Gastroesophageal sphincter (tissue), 3 donors: Measurements from ENCODE around the gene CTAGE1.

Source experiments
- CTCF ChIP-seq, 4 experiments: fragments of 200-600 bp in 2 of 4; fragments of 450-650 bp in 2 of 4; sonication (generic) in 1 of 4; IDR thresholded peaks; one replicate each; pipeline ENCODE4 v1.5.1; 2017 to 2019; ENCODE audit warnings: antibody characterized with exemption in 4 of 4, mild to moderate bottlenecking in 2 of 4, moderate library complexity in 2 of 4
- EP300 ChIP-seq: sonication (generic); formaldehyde crosslinking; IDR thresholded peaks from one replicate; pipeline ENCODE4 v1.6.1; 2017; ENCODE audit warnings: antibody characterized with exemption, mild to moderate bottlenecking
- POLR2A ChIP-seq, 2 donors: fragments of 450-650 bp; IDR thresholded peaks; one replicate each; pipeline ENCODE4 v1.6.1; 2017; ENCODE audit warnings: antibody characterized with exemption in 2 of 2, mild to moderate bottlenecking in 2 of 2, moderate library complexity in 1 of 2
- POLR2AphosphoS5 ChIP-seq: sonication (generic); formaldehyde crosslinking; IDR thresholded peaks from one replicate; pipeline ENCODE4 v1.6.1; 2017; ENCODE audit warnings: antibody characterized with exemption

GRCh38 chr18:22424565-22424963, 6.8 kb upstream of the CTAGE1 start:
- TF ChIP-seq CTCF (IDR thresholded peaks at IDR 0.05) (no peak), POLR2A (IDR thresholded peaks at IDR 0.05) (no peak), EP300 (no peak), POLR2AphosphoS5 (no peak)
